EL (cell line): Measurements from ENCODE around the gene FAM234B.

Experiments
- DNase-seq: peaks from one replicate; pipeline ENCODE4 v3.0.0-alpha.2; 2016

The FAM234B gene, protein sequence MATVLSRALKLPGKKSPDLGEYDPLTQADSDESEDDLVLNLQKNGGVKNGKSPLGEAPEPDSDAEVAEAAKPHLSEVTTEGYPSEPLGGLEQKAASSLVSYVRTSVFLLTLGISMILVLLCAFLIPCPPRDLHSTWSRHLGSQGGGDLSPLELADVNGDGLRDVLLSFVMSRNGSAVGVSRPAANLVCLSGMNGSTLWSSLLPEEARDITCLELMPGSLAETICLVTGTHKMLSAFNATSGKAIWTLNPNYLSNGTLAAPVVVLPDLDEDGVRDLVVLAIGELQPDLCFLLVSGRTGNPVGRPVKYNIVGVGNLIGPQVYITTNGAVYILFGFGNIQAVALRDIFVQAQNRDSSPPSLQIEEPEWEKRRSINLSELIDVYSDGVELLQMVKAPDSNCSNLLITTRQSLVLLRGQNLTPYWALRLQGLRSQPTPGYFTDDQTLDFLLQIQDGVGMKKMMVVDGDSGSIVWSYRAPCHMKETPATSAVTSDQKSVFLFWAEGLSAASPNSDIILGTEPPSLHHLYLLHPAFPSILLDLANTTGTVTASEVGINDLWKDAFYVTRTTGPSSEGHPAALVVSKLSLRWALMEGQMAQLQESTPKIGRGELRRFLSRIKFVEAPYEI

DNA sequence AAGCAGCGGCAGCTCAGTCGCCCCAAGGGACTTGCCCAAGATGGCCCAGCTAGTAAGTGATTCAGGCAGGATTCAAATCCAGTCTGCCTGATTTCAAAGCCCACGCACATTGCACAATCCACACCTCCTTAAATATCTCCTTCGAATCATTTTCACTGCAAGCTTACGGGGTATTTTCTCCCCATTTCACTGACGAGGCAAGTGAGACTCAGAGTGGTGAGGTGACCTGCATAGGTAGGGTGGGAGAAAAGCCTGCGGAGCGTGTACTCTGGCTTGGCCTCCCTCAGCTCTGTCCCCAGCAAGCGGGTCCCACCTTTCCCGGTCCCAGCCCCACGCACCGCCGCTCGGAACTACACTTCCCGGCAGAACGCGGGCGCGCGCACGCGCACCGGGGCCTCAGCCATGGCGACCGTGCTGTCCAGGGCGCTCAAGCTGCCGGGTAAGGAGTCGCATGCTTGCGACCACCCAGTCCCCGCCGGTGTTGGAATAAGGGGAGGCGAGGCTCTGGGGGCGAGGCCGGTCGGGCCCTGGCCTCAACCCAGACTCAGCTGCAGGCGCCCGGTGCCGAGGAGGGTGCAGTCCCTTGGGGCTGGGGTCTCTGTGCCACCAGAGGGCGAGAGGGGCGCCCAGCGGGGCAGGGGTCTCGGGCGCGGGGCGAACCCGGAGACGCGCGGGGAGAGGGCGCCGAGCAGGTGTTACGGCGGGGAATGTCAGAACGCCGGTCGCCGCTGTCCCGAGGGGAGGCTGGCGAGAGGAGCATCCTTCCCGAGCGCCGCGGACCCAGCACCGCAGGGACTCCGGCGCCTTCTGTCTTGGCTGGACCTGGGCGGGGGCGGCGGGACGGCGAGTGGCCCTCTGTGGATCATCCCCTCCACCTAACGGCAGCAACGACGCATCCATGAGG lies at the start of gene FAM234B:
TSS of gene FAM234B (plus strand) at position 380 of the 904 bp plus-strand sequence. CDS start at position 403, 23 bp downstream.
- peak; percentile 69 for DNase-seq

DNA sequence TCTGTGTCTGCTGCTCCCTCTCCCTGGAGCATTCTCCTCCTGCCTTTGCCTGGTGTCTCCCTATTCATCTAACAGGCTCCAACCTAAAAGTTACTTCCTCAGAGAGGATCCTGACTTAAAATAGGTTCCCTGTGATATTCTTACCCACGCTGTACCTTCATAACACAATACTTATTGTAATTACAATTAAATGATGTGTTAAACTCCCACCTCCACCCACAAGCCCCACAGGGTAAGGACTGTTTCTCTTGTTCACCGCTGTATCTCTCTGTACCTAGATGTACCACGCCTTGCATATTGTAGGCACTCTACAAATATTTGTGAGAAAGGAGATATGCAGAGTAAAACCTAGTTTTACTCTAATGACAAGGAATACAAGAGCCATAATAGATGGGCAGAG lies 49.1 kb upstream of the FAM234B start:
- DNase-seq: no peak

DNA sequence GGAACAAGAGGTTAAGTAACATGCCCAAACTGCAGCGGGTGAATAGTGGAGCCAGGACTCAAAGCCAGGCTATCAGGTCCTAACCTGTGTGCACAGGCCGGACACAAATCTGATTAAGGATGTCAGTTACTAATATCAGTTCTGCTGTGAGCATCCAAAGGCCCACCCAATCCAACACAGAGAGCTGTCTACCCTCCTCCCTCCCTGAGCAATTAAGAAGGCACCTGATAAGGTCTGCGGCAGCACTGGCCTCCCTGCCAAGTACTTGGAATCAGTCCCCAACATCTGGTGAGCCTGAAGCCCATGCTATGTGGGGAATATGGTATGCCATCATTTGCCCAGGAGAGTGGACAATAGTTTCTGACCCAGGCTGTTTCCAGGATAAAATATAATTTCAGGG lies 48.0 kb upstream of the FAM234B start:
- DNase-seq: no peak

DNA sequence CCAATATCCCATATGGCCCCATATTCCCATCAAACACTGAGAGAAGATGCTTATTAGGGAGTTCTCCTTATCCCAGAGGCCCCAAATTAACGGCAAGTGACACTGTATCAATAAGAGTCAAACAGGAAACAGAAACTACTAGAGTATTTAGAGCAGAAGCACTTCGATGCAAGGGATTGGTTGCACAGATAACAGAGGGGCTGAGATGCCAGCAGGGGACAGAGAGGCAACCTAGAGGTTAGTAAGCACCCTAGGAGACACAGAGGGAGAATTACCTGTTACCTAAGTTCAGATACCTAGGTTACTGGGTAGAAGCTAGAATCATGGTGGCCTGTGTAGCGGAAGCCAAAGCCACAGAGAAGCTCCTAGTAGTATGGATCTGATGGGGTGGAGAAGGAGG lies 47.0 kb upstream of the FAM234B start:
- no peak for DNase-seq

DNA sequence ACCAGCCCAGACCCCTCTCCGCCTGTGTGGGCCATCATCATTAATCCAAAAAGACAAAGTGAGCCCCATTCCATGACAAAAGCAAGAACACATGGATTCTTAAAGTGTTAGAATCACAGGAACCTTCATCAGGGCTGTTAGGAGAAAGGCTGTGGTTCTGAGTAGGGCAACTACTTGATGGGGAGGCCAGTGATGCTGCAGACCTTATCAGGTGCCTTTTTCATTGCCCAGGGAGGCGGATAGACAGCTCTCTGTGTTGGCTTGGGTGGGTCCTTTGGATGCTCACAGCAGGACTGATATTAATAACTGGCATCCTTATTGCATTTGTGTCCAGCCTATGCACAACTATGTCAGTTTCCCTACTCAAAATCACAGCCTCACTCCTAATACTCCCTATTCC lies 46.4 kb upstream of the FAM234B start:
- DNase-seq: no peak

DNA sequence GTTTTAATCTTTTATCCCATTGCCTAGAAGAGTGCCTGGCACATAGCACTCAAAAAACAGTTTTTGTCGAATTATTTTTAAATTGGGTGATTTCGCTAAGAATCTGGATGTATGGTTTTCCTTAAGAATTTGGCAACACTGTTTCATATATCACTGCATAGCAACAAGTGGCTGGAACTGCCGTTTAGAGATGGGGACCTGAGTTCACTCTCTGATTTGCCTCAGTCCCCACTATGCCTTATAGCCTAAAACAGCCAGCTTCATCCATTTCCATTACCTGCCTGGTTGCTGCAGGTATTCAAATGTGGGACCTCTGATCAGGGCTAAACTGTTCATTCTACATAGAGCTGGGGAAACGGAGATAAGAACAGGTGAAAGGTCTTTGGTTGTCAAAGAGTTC lies 45.9 kb upstream of the FAM234B start:
- no peak for DNase-seq

DNA sequence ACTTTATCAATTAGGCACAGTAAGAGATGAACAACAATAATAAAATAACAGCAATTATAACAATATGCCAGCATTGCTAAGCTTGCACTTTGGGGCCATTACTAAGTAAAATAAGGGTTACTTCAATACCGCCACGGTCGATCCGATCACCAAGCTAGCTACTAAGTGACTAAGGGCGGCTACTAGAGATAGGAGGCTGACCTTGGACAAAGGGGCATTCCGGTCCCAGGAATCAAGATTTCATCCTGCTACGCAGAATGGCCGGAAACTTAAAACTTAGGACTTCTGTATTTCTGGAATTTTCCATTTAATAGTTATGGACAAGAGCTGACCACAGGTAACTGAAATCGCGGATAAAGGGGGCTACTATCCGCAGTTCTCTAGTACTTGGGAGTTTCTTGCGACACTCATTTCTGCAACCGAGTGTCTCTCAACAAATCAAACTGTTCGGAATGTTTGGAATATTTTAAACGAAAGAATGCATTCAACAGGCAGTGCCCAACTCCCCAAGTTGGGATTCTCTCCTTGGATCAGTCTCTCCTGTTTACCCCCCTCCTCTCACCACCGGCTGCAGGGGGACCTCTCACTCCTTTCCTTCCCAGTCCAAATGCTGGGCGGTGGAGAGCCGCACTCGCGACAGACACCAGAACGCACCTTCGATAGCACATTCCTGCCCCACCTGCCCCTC lies 44.8 kb upstream of the FAM234B start:
- peak; percentile 39 for DNase-seq

DNA sequence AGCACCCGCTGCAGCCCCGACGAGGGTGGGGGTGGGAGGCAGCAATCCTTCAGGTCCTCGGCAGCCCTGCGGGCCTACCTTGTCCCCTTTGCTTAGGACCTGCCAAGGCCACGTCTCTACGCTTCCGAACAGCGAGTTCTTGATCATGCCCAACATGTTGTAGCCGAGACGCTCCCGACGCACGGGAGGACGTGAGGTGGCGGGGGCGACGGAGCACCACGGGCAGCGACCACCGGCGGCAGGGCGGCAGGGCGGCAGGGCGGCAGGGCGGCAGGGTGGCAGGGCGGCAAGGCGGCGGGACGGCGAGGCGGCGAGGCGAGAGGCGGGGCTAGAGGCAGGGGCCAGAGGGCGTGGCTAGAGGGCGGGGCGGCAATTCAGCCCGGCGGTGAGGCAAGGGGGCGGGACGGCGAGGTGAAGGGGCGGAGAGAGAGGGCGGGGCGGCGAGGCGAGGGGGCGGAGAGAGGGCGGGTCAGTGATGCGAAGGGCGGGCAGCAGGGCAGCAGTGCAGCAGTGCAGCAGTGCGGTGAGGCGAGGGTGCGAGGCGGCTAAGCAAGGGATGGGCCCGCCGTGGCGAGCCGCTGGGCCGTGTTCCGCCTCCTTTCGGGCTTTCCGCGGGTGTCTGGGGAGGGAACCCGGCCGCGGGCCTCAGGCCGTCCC lies 44.1 kb upstream of the FAM234B start, which contains the start of gene HEBP1:
TSS of gene HEBP1 (minus strand) at position 307 of the 657 bp plus-strand sequence. CDS start at position 156, 151 bp downstream.
- DNase-seq: peak; percentile 90

DNA sequence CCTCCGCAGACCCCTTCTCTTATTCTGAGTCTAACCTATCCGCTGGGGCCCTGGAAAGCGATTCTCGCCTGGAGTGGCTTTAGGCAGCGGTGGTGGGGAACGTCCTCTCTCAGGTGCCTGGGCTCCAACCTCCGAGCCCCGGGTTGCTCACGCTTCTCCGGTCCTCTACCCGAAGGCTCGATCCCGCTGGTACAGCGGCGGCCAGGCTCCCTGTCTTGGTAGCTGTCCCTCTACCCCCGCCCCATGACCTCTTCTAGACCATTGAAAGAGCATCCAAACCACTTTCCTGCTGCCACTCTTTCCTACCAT lies 43.6 kb upstream of the FAM234B start:
- no peak for DNase-seq

DNA sequence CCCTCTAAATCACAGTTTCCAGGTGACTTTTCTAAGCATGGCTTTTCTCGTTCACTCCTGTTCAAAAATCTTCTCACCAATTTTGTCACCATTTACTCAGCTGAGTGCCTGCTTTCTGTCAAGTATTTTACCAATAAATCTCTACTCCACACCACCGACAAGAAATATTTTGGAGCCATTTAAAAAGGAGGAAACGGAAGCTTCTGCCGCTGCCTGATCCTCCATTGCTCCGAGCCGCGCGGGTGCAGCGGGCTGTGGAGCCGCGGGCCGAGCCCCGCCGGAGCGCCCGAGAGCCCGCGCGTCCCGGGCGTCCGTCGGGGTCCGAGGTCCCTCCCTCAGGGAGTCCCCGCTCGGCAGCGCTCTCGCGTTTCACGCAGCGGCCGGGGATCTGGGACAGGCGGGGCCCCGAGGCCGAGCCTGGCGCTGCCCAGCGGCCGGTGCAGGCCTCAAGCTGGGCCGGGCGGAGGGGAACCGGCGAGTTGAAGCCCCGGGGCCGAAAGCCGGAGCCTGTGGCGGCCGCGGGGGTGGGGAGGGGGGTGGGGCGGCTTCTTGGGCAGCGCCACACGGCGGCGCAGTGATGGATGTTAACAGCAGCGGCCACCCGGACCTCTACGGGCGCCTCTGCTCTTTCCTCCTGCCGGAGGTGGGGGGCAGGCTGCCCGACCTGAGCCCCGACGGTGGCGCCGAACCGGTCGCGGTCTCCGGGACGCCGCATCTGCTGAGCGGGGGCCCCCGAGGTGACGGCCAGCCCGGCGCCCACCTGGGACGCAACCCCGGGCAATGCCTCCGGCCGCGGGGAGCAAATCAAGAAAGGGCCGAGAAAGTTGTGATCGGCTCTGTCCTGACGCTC lies 43.0 kb upstream of the FAM234B start:
- peak; percentile 67 for DNase-seq

DNA sequence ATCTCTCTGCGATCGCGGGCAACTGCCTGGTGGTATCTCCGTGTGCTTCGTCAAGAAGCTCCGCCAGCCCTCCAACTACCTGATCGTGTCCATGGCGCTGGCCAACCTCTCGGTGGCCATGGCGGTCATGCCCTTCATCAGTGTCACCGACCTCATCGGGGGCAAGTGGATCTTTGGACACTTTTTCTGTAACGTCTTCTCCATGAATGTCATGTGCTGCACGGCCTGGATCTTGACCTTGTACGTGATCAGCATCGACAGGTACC lies 42.5 kb upstream of the FAM234B start:
- no peak for DNase-seq

DNA sequence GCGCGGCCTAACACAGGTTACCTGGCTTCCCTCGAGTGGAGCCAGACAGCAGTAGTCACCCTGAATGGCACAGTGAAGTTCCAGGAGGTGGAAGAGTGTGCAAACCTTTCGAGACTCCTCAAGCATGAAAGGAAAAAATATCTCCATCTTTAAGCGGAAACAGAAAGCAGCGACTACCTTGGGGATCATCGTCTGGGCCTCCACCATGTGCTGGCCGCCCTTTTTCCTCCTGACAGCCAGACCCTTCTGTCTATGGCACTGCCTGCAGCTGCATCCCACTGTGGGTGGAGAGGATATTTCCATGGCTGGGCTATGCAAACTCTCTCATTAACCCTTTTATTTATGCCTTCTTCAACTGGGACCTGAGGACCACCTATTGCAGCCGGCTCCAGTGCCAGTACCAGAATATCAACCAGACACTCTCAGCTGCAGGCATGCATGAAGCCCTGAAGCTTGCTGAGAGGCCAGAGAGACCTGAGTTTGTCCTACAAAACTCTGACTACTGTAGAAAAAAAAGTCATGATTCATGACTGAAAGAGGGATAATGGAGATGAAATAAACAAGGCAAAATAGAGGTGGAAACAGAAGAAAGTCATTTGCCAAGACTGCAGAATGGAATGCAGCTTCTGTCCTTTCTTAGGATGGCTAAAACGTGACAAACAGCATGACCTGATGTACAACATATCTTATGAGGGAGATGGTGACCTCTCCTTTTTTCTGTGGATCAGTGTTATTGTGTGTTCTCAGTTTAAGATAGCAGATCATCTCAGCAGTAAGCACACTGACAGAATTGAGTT lies 41.7 kb upstream of the FAM234B start:
- DNase-seq: peak; percentile 37

DNA sequence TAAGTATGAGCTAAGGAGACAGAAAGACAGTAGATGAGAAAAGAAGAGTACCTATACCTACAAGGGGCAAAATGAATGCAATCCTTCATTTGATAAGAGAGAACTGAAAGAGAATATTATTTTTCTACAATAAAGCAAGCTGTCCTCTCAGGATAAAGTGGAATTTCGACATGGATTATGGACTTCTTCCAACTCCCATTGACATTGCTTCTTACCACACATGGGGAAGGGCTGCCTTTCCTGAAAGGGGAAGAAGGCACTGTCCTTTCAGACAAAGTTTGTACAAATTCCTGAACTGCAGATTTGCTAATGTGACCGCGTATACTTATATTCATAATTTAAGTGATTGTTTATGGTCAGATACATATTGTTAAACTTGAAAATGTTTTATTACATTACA lies 39.8 kb upstream of the FAM234B start:
- no peak for DNase-seq

DNA sequence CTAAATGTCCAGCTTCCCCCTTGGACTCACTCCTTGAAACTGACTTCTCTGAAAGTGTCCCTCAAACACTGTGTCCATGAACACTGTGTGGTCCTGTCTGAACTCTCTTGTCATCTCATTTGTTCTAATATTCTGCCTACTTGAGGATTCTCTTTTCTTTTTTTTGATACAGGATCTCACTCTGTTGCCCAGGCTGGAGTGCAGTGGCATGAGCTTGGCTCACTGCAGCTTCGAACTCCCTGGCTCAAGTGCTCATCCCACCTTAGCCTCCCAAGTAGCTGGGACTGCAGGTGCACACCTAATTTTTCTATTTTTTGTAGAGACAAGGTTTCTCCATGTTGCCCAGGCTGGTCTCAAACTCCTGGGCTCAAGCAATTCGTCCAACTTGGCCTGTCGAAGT lies 39.2 kb upstream of the FAM234B start:
- DNase-seq: no peak

DNA sequence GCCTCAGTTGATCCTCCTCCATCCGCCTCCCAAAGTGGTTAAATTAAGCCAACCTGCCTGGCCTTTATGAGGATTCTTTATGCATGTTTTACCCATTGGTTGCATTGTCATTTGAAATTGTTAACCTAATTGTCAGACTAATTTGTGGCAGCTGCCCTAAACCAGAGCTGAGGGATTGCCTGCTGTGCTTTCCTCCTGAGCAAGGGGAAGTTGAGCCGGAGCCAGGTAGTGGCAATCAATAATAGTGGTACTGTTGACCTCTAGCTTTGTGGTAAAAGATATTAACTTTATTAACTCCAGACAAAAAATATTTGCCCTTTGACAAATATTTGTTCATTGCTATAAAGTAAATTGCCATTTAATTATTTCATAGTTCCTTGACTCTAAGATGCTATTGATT lies 38.5 kb upstream of the FAM234B start:
- DNase-seq: no peak

DNA sequence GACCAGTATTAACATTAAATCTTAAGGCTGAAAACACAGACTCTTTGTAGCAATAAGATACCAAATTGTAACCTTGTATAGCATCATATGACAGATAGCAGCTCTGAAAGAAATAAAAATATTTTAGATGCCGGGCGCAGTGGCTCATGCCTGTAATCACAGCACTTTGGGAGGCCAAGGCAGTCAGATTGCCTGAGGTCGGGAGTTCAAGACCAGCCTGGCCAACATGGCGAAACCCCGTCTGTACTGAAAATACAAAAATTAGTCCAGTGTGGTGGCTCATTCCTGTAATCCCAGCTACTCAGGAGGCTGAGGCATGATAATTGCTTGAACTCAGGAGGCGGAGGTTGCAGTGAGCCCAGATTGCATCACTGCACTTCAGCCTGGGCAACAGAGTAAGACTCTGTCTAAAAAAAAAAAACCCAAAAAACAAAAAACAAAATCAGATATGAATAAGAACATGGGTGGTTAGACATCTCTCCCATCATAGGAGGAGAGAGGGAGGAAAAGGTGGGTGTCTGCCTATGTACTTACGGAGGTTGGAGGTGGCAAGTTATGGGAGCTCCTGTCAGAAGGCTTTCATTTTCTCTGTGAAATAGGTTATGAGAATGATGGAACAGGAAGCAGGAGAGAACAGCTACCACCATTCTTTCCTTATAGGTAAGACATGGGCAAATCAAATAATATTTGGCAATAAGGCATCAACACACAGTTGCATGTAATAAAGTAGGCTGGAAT lies 36.5 kb upstream of the FAM234B start:
- DNase-seq: no peak

DNA sequence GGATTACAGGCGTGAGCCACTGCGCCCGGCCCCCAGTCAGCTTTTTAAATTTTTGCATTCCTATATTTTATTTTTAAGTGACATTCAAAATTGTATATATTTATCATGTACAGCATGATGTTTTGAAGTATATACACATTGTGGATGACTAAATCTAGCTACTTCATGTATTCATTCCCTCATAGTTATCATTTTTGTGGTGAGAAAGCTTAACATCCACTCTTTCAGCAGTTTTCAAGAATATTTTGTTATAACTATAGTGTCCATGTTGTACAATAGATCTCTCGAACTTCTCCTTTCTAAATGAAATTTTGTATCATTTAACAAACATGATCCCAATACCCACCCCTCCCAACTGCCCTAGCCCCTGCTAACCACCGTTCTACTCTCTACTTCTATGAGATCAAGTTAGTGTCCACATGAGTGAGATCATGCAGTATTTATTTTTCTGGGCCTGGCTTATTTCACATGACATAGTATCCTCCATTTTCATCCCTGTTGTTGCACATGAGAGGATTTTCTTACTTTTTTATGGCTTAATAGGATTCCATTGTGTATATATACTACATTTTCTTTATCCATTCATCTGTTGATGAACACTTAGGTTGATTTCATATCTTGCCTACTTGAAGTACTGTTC lies 35.3 kb upstream of the FAM234B start:
- peak; percentile 23 for DNase-seq

DNA sequence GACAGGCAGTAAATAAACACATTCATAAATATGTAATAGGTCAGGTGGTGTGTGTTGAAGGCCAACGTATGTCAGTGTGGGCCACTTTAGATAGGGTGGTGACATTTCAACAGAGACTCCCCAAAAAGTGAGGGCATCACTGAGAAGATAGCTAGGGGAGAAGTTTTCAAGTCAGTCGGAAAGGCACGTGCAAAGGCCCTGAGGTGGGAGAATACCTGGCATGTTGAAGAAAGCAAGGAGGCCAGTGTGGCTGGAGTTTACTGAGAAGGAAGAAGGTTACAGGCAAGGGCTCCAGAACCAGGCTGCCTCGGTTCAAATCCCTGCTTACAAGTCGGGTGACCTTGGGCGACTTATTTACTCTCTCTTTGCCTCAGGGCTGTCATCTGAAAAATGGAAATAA lies 33.1 kb upstream of the FAM234B start:
- no peak for DNase-seq

DNA sequence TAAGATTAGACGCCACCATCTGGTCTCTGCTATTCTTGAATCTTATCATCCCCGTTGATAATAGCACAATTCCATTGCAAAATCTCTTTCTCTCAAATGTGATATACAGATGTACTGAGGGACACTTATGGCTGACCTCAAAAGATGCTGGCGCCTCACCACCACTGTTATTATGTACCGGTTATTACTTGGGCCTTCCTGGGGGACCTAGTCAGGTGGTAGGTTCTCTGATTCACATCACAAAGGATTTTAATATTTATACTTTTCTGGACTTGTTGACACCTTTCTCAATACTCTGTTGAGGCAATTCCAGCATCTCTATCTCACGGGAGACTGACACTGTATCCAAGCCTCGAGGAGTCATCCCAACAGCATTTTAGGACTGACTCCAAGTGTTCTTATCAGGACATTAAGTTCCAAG lies 21.3 kb upstream of the FAM234B start:
- no peak for DNase-seq
